Measurements from ENCODE around the gene PCNT. TPM values are rescaled to one million over a fixed set of nuclear protein-coding genes. Genes with fewer than 3 reads are reported as not detected.

The PCNT gene
- total and polyA plus RNA-seq, 10 of the 15 experiments (the other 5 are each of a cell fraction or from before 2014, with no cell fraction given), result 2.9 to 39.6 (median 20.5) TPM

DNA sequence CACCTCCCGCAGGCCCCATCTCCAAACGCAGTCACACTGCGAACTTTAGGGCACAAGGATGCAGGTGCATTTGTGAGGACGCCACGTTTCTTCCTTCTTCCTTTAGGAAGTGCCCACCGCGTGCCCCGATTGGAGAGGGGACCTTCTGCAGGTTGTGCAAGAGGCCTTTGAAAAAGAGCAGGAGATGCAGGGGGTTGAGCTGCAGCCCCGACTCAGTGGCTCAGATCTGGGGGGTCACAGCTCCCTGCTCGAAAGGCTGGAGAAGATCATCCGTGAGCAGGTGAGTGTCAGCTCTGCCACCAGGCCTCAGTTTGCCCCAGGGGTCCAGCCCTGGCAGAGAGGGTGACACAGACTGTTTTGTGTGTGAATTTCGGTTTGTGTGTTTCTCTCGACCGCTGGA lies 103.6 kb downstream of the PCNT start:
- Histone ChIP-seq H3K27ac (ENCODE audit: control insufficient read depth, insufficient read depth) (no peak overlapping the region), H3K4me2 (ENCODE audit: control insufficient read depth, insufficient read depth) (no peak overlapping the region), H3K79me2 (ENCODE audit: control insufficient read depth, insufficient read depth, low read length) (no peaks in the 10 kb centered on the region), H2AFZ (ENCODE audit: control insufficient read depth, low read depth, low read length) (no peak overlapping the region), H3K27me3 (replicated peaks in 1 of 2; ENCODE audit: control insufficient read depth in 2 of 2, insufficient read depth in 2 of 2, low read length in 1 of 2) (no peaks in the 10 kb centered on the region), H3K9me3 (replicated peaks; ENCODE audit: control insufficient read depth, insufficient read depth, low read length) (no peaks in the 10 kb centered on the region), H4K20me1 (ENCODE audit: control insufficient read depth, insufficient read depth) (no peaks in the 10 kb centered on the region), H3K36me3 (ENCODE audit: control insufficient read depth in 2 of 2, insufficient read depth in 2 of 2, low read length in 1 of 2) (peaks cover 2 to 23% of the 10 kb centered on the region in 2 experiments), H3K4me1 (ENCODE audit: control insufficient read depth, insufficient read depth, low read length) (no peaks in the 10 kb centered on the region), H3K4me3 (no peak overlapping the region), H3K9ac (ENCODE audit: control insufficient read depth, insufficient read depth, low read length) (no peak overlapping the region)
- ChIA-PET POLR2A (no interaction called here), RAD21 (ENCODE audit: unreplicated experiment) (no interaction called here), CTCF (no interaction called here), SMC1A (ENCODE audit: uncharacterized antibody, unreplicated experiment) (no interaction called here)
- no peak for TF ChIP-seq MXI1 (IDR thresholded peaks at IDR 0.05; ENCODE audit: low read depth, low read length)
- TF ChIP-seq, protein P1, sequence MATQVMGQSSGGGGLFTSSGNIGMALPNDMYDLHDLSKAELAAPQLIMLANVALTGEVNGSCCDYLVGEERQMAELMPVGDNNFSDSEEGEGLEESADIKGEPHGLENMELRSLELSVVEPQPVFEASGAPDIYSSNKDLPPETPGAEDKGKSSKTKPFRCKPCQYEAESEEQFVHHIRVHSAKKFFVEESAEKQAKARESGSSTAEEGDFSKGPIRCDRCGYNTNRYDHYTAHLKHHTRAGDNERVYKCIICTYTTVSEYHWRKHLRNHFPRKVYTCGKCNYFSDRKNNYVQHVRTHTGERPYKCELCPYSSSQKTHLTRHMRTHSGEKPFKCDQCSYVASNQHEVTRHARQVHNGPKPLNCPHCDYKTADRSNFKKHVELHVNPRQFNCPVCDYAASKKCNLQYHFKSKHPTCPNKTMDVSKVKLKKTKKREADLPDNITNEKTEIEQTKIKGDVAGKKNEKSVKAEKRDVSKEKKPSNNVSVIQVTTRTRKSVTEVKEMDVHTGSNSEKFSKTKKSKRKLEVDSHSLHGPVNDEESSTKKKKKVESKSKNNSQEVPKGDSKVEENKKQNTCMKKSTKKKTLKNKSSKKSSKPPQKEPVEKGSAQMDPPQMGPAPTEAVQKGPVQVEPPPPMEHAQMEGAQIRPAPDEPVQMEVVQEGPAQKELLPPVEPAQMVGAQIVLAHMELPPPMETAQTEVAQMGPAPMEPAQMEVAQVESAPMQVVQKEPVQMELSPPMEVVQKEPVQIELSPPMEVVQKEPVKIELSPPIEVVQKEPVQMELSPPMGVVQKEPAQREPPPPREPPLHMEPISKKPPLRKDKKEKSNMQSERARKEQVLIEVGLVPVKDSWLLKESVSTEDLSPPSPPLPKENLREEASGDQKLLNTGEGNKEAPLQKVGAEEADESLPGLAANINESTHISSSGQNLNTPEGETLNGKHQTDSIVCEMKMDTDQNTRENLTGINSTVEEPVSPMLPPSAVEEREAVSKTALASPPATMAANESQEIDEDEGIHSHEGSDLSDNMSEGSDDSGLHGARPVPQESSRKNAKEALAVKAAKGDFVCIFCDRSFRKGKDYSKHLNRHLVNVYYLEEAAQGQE (IDR thresholded peaks at IDR 0.05; ENCODE audit: low read depth, low read length), result no peak
- no peak for TF ChIP-seq CHD1 (IDR thresholded peaks at IDR 0.05; ENCODE audit: low read depth, low read length)
- no peak for TF ChIP-seq TCF12 (IDR thresholded peaks at IDR 0.05; ENCODE audit: low read depth, low read length)
- TF ChIP-seq POLR2A (IDR thresholded peaks at IDR 0.05; ENCODE audit: low read depth, low read length), result no peak
- TF ChIP-seq GATAD2B (conservative IDR thresholded peaks at IDR 0.05; ENCODE audit: low read depth), result no peak
- no peak for TF ChIP-seq RBBP5 (conservative IDR thresholded peaks at IDR 0.05)
- TF ChIP-seq MTA2 (IDR thresholded peaks at IDR 0.05; ENCODE audit: low read depth), result no peak
- TF ChIP-seq, protein P2, sequence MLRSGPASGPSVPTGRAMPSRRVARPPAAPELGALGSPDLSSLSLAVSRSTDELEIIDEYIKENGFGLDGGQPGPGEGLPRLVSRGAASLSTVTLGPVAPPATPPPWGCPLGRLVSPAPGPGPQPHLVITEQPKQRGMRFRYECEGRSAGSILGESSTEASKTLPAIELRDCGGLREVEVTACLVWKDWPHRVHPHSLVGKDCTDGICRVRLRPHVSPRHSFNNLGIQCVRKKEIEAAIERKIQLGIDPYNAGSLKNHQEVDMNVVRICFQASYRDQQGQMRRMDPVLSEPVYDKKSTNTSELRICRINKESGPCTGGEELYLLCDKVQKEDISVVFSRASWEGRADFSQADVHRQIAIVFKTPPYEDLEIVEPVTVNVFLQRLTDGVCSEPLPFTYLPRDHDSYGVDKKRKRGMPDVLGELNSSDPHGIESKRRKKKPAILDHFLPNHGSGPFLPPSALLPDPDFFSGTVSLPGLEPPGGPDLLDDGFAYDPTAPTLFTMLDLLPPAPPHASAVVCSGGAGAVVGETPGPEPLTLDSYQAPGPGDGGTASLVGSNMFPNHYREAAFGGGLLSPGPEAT (IDR thresholded peaks at IDR 0.05; ENCODE audit: low read depth), result no peak
- no peak for TF ChIP-seq BRCA1 (IDR thresholded peaks at IDR 0.05; ENCODE audit: low read depth, low read length)
- TF ChIP-seq ZNF217 (IDR thresholded peaks at IDR 0.05), result no peak
- TF ChIP-seq, protein P3, sequence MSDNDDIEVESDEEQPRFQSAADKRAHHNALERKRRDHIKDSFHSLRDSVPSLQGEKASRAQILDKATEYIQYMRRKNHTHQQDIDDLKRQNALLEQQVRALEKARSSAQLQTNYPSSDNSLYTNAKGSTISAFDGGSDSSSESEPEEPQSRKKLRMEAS (IDR thresholded peaks at IDR 0.05; ENCODE audit: low read depth, low read length), result no peak
- no peak for TF ChIP-seq SREBF1 (IDR thresholded peaks at IDR 0.05; ENCODE audit: low read length)
- TF ChIP-seq, protein P4, sequence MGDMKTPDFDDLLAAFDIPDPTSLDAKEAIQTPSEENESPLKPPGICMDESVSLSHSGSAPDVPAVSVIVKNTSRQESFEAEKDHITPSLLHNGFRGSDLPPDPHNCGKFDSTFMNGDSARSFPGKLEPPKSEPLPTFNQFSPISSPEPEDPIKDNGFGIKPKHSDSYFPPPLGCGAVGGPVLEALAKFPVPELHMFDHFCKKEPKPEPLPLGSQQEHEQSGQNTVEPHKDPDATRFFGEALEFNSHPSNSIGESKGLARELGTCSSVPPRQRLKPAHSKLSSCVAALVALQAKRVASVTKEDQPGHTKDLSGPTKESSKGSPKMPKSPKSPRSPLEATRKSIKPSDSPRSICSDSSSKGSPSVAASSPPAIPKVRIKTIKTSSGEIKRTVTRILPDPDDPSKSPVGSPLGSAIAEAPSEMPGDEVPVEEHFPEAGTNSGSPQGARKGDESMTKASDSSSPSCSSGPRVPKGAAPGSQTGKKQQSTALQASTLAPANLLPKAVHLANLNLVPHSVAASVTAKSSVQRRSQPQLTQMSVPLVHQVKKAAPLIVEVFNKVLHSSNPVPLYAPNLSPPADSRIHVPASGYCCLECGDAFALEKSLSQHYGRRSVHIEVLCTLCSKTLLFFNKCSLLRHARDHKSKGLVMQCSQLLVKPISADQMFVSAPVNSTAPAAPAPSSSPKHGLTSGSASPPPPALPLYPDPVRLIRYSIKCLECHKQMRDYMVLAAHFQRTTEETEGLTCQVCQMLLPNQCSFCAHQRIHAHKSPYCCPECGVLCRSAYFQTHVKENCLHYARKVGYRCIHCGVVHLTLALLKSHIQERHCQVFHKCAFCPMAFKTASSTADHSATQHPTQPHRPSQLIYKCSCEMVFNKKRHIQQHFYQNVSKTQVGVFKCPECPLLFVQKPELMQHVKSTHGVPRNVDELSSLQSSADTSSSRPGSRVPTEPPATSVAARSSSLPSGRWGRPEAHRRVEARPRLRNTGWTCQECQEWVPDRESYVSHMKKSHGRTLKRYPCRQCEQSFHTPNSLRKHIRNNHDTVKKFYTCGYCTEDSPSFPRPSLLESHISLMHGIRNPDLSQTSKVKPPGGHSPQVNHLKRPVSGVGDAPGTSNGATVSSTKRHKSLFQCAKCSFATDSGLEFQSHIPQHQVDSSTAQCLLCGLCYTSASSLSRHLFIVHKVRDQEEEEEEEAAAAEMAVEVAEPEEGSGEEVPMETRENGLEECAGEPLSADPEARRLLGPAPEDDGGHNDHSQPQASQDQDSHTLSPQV (IDR thresholded peaks at IDR 0.05), result no peak
- TF ChIP-seq CBX5 (IDR thresholded peaks at IDR 0.05; ENCODE audit: low read depth), result no peak
- no peak for TF ChIP-seq ESRRA (IDR thresholded peaks at IDR 0.05; ENCODE audit: low read length)
- TF ChIP-seq RELA (IDR thresholded peaks at IDR 0.05; ENCODE audit: borderline replicate concordance, partially characterized antibody), result no peak
- no peak for ATAC-seq
- in situ Hi-C loops (cut with MboI) (no loop called here), intact Hi-C loops (cut with micrococcal nuclease; ENCODE audit: unreplicated experiment) (no loop called here)
- no peak for FAIRE-seq
- no TSS peak for BruUV-seq (replicated peaks)
- 94% methylated on average over 14 of the region's 14 CpGs for WGBS (ENCODE audit: insufficient coverage, insufficient replicate concordance, low lambda C conversion rate, missing lambda C conversion rate)
- no peak for DNase-seq (ENCODE audit: low read depth, low spot score)
